Vagina (tissue), 2 donors: ENCODE results near the gene IRF1.

Source experiments
- POLR2AphosphoS5 ChIP-seq, 2 donors: sonication (generic); formaldehyde crosslinking; IDR thresholded peaks; one replicate each; pipeline ENCODE4 v1.9.0; 2017; ENCODE audit warnings: antibody characterized with exemption in 2 of 2, mild to moderate bottlenecking in 2 of 2, low read depth in 1 of 2; ENCODE audit not compliant: insufficient read depth in 1 of 2
- TF ChIP-seq, protein P1 (sequence below), 3 experiments: fragments of 450-650 bp in 2 of 3; fragments of 200-600 bp in 1 of 3; sonication (generic) in 1 of 3; IDR thresholded peaks; one replicate each; pipeline ENCODE4 v1.5.1; 2017 to 2019; ENCODE audit warnings: antibody characterized with exemption in 3 of 3, mild to moderate bottlenecking in 2 of 3, moderate library complexity in 2 of 3

- TF ChIP-seq, protein P1, sequence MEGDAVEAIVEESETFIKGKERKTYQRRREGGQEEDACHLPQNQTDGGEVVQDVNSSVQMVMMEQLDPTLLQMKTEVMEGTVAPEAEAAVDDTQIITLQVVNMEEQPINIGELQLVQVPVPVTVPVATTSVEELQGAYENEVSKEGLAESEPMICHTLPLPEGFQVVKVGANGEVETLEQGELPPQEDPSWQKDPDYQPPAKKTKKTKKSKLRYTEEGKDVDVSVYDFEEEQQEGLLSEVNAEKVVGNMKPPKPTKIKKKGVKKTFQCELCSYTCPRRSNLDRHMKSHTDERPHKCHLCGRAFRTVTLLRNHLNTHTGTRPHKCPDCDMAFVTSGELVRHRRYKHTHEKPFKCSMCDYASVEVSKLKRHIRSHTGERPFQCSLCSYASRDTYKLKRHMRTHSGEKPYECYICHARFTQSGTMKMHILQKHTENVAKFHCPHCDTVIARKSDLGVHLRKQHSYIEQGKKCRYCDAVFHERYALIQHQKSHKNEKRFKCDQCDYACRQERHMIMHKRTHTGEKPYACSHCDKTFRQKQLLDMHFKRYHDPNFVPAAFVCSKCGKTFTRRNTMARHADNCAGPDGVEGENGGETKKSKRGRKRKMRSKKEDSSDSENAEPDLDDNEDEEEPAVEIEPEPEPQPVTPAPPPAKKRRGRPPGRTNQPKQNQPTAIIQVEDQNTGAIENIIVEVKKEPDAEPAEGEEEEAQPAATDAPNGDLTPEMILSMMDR (IDR thresholded peaks at IDR 0.05), result no peak
- no peak for TF ChIP-seq POLR2AphosphoS5 (IDR thresholded peaks at IDR 0.05; ENCODE audit: insufficient read depth in 1 of 2, low read depth in 1 of 2)
Observed at GRCh38 chr5:132470010-132470392, 20.6 kb downstream of the IRF1 start.
